ENCODE data around the gene KCNJ8. TPM values are rescaled to one million over a fixed set of nuclear protein-coding genes. Genes with fewer than 3 reads are reported as not detected.
"Not testable (repeated sequence)": the region's sequence is repeated elsewhere in the genome, so short reads cannot be mapped to it uniquely, and the experiment has no call there.

KCNJ8 gene
- polyA plus RNA-seq (ENCODE audit: insufficient read length in 4 of 4) = 10 to 100 TPM; 19.3 to 22.8 (median 21.0) TPM

DNA sequence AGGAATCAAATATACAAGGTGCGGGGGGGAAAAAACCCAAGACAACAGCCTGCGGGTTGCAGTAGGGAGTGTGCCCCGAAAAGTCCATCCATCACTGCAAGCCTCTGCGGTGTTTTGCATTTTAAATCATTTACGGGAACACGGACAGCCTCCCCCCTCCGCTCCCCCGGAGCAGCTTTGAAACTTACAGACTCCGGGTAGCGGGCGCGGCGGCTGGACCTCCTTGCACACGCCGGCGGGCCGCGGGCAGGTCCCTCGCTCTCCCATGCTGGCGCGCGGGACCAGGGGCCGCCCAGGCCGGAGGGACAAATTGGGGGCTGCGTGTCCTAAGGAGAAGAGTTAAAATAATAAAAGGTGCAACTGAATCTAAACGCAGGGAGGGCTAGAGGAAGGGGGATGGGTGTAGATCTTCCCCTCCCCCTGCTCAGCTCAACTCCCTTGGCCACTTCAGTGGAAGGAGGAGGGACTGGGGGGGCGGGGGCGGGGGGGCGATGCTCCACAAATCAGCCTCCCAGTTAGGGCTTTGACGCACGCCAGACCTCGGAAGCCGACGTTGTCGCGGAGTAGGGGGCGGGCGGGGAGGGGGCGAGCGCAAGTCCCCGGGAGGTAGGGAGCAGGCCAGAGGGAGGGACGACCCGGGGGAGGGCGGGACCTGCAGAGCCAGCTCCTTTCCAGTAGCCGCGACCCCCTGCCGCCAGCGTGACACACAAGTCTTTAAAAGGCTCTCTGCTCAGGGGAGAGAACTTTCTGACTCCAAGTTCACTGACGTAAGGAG is at the start of gene KCNJ8:
Gene KCNJ8, minus strand, starts transcription at position 349 of the 775 bp plus-strand sequence. CDS start 1,090 bp downstream, outside the sequence.
- peak in 3 of 4 donors; percentile 61 to 67 (median 63) for DNase-seq (ENCODE audit: low read depth in 4 of 4, low spot score in 3 of 4)

DNA sequence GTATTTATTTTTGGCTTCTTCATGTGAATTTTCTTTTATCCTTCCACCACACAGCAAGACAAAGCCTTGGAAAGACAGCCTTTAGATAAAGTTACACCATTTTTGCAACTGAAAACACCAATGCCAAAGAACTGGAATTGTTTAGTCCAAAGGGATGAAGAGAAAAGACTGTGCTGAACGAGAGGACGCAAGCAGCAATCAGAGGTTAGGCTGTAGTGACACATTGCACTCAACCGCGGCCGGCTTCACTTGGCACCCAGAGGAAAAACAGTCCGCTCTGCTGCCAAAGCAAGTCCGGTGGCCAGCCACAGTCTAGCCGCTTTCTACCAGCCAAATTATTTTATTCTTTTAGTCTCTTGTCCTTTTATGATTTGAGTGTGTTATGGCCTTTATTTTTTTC is 49.1 kb upstream of the KCNJ8 start:
- no peak for DNase-seq (ENCODE audit: low read depth in 4 of 4, low spot score in 3 of 4)

DNA sequence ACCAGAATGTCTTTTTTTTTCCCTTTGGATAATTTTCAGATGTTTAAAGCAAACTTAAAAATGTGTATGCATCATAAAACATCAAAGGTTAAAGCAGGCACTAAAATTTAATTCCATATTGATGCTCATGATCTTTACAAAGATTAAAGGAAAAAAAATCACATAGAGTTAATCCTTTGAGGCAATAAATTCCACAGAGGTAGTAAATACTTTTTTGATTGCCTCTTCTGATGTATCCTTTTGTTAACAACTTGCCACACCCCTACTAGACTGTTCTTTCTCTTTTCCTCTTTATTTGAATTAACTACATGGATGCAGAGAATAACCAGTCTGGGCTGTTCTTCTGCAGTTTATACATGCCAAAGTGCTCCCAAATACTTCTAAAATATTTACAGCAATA is 45.2 kb upstream of the KCNJ8 start:
- no peak for DNase-seq (ENCODE audit: low read depth in 4 of 4, low spot score in 3 of 4)

DNA sequence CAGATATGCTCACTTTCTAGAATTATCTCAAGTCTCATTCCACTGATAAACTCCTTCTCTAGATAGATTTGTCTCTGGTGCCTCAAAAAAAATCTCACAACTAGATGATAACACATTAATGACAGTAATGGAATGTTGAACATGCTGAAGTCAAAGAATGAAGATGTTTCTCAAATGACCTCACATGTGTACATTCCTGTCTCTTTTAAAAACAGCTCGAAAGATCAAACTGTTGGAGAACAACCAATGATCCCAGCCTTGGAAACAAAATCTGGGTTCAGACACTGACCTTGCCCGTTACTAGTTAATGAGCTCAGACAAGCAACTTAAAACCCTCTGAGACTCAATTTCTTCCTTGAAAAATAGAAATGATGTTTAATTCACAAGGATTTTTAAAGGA is 44.7 kb upstream of the KCNJ8 start:
- DNase-seq (ENCODE audit: low read depth in 4 of 4, low spot score in 3 of 4) = no peak

GRCh38 chr12:21818627-21819026 is 44.1 kb upstream of the KCNJ8 start:
- DNase-seq (ENCODE audit: low read depth in 4 of 4, low spot score in 3 of 4) = no peak

DNA sequence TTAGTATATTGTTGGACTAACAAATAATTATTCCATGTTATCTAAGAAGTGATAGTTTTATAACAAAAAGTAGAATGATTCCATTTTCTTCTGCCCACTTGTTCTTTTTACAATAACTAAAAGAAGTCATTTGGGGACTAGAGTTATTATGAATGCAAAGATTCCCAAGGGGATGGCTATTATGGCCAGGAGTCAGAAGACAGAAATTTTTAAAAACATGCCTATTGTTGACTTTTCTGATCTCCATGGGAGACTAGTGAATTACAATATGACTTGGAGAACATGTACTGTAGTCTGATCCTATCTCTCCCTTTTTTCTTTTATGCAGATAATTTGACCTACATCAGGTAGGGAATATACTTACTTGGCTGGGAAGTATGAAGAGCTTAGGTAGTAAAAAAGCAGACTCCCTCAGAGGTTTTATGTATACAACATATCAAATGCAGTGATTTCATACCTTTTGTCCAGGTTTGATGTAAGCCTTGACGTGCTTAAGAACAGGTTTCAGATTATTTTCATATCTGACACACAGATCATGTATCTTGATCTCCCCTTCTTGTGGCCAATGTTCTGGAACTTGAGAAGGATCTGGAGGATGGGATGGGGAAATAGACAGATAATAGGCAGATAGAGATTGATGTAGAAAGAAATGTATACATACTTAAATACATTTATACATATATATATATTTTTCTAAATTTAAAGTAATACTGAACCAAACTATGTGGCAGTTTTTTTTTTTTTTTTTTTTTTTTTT is 41.0 kb upstream of the KCNJ8 start:
- DNase-seq (ENCODE audit: low read depth in 4 of 4, low spot score in 3 of 4) = no peak

DNA sequence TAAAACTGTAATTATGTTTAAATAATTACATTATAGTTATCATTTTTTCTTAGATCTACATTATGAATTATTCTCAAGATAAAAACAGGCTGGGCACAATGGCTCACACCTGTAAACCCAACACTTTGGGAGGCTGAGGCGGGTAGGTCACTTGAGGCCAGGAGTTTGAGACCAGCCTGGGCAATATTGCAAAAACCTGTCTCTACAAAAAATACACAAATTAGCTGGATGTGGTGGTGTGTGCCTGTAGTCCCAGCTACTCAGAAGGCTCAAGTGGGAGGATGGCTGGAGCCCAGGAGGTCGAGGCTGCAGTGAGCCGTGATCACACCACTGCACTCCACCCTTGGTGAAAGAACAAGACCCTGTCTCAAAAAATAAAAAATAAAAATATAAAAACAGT is 40.3 kb upstream of the KCNJ8 start:
- no peak for DNase-seq (ENCODE audit: low read depth in 4 of 4, low spot score in 3 of 4)

DNA sequence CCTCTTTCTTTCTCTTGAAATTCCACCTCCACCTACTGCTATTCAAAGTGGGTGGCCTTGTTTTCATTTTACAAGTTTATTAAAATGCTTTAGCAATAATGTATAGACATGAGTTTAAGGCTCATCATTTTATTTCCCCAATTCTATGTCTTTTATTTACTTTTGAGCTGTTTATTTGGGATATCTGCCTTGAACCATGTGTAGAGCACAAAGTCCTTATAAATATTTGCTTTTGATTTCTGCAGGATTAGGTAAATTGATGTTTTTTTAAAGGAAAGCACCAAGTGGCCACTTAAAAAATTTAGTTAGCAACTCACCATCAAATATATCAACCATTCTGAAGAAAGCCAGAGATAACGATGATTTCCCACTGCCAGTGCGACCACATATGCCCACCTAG is 39.8 kb upstream of the KCNJ8 start:
- no peak for DNase-seq (ENCODE audit: low read depth in 4 of 4, low spot score in 3 of 4)

GRCh38 chr12:21813751-21814150 is 39.2 kb upstream of the KCNJ8 start:
- DNase-seq (ENCODE audit: low read depth in 4 of 4, low spot score in 3 of 4) = no peak

- DNase-seq (ENCODE audit: low read depth in 4 of 4, low spot score in 3 of 4) = no peak
Measured at GRCh38 chr12:21813125-21813524, 38.6 kb upstream of the KCNJ8 start.

DNA sequence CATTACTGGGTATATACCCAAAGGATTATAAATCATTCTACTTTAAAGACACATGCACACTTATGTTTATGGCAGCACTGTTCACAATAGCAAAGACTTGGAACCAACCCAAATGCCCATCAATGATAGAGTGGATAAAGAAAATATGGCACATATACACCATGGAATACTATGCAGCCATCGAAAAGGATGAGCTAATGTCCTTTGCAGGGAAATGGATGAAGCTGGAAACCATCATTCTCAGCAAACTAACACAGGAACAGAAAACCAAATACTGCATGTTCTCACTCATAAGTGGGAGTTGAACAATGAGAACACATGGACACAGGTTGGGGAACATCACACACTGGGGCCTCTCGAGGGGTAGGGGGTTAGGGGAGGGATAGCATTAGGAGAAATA is 37.8 kb upstream of the KCNJ8 start:
- not testable (repeated sequence) for DNase-seq (ENCODE audit: low read depth in 4 of 4, low spot score in 3 of 4)

GRCh38 chr12:21809100-21809499 is 34.6 kb upstream of the KCNJ8 start:
- no peak for DNase-seq (ENCODE audit: low read depth in 4 of 4, low spot score in 3 of 4)

DNA sequence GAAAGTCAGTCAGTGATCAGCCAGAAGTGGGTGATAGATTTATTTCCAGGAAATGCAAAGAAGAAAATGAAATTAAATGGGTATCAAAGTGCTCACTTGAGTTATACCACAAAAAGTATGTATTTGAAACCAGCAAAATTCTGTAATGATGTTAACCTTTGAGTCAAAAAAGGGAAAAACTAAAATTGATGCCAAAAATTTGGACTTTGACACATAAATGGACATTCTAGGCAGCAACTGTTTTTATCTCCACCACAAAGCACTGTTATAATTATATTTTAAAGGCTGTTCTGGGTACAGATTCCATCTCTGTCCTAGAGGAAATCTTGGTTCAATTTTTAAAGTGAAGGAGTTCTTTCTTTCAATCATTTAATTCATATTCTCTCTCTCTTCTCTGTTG is 31.7 kb upstream of the KCNJ8 start:
- DNase-seq (ENCODE audit: low read depth in 4 of 4, low spot score in 3 of 4) = no peak

DNA sequence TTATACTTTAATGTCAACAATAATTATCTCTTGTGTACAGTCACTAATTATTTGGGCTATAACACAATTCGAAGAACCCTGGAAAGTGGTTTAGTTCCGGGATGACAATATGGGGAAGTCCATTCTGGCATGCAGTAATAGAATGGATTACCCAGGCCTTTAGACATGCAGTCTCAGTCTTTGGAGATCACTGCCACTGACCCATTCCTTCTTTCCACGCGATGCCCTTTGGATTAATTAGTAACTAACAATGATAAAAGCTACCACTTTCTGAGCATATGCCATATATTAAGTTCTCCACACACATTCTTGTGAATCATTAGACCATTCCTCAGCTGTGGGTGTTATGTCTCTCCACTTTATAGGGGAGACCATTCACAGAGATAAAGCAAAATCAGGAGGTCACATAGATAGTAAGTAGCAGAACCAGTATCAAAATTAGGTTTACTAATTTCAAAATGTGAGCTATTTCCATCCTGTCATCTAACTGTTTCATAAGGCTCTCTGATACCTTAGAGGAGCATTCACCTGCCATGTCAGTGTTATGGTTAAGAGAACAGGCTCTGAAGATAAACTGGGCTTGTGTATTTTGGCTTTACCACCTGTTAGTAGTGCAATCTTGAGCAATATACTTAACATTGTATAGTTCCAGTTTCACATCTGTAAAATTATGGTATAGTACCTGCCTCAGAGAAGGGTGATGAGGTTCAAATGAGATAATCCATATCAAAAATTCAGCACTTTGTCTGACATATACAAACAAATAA is 27.2 kb upstream of the KCNJ8 start:
- no peak for DNase-seq (ENCODE audit: low read depth in 4 of 4, low spot score in 3 of 4)

GRCh38 chr12:21800011-21800410 is 25.5 kb upstream of the KCNJ8 start:
- no peak for DNase-seq (ENCODE audit: low read depth in 4 of 4, low spot score in 3 of 4)

DNA sequence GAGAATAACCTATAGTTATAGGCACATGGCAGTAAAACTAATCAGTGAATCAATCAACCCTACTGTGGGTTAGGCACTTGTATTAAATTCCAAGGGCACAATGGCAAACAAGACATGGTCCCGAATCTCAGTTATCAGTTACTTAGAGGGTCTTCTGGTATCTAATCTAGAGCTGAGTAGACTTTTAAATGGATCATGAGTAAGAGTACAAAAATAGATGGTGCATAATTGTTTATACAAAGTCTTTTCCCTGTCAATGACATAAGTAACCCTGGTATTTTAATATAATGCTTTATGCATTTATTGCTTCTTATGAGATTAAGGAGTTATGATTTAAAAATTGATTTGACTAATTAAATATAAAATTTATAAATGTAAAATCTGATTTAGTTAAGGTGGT is 23.0 kb upstream of the KCNJ8 start:
- DNase-seq (ENCODE audit: low read depth in 4 of 4, low spot score in 3 of 4) = no peak

DNA sequence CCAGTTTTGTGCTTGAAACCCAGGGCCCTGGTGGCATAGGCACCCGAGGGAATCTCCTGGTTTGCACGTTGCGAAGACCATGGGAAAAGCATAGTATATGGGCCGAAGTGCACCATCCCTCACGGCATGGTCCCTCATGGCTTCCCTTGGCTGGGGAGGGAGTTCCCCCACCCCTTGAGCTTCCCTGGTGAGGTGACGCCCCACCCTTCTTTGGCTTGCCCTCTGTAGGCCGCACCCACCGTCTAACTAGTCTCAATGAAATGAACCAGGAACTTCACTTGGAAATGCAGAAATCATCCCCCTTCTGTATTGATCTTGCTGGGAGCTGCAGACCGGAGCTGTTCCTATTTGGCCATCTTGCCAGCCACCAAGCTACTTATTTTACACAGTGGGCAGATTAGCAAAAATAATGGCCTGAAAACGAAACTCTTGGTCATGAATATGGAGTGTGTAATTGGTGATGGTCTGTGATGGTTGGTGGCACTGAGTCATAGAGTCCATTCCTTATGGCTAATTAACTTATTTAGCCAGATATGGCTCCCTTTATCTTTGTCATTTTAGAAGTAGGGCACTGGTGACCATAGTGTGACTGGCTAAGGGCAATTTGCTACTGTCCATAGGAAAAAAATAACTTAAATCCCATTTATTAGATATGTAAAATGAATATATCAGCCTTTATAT is 21.3 kb upstream of the KCNJ8 start:
- DNase-seq (ENCODE audit: low read depth in 4 of 4, low spot score in 3 of 4) = no peak

DNA sequence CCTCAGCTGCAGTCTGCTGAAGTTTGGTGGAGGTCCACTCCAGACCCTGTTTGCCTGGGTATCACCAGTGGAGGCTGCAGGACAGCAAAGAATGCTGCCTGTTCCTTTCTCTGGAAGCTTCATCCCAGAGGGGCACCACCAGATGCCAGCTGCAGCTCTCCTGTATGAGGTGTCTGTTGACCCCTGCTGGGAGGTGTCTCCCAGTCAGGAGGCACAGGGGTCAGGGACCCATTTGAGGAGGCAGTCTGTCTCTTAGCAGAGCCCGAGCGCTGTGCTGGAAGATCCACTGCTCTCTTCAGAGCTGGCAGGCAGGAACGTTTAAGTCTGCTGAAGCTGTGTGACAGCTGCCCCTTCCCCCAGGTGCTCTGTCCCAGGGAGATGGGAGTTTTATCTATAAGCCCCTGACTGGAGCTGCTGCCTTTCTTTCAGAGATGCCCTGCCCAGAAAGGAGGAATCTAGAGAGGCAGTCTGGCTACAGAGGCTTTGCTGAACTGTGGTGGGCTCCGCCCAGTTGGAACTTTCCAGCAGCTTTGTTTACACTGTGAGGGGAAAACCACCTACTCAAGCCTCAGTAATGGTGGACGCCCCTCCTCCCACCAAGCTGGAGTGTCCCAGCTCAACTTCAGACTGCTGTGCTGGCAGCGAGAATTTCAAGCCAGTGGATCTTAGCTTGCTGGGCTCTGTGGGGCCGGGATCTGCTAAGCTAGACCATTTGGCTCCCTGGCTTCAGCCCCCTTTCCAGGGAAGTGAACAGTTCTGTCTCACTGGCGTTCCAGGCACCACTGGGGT is 20.5 kb upstream of the KCNJ8 start:
- not testable (repeated sequence) for DNase-seq (ENCODE audit: low read depth in 4 of 4, low spot score in 3 of 4)

DNA sequence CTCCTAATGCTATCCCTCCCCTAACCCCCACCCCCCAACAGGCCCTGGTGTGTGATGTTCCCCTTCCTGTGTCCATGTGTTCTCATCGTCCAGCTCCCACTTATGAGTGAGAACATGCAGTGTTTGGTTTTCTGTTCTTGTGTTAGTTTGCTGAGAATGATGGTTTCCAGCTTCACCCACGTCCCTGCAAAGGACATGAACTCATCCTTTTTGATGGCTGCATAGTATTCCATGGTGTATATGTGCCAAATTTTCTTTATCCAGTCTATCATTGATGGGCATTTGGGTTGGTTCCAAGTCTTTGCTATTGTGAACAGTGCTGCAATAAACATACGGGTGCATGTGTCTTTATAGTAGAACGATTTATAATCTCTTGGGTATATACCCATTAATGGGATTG is 15.2 kb upstream of the KCNJ8 start:
- DNase-seq (ENCODE audit: low read depth in 4 of 4, low spot score in 3 of 4) = not testable (repeated sequence)
